GM21717 (cell line): ENCODE measurements around the gene TNRC6A.
"Not testable (repeated sequence)": the region's sequence is repeated elsewhere in the genome, so short reads cannot be mapped to it uniquely, and the experiment has no call there.

Experiments used
- ATAC-seq: cut with Tn5 transposase; IDR thresholded peaks from one replicate; pipeline ENCODE4 v1.9.1; 2021; ENCODE audit warnings: mild to moderate bottlenecking, moderate library complexity; ENCODE audit not compliant: unreplicated experiment

The TNRC6A gene

GRCh38 chr16:24810951-24811843 lies 81.7 kb downstream of the TNRC6A start:
- no peak for ATAC-seq

GRCh38 chr16:24812813-24813212 lies 83.4 kb downstream of the TNRC6A start:
- not testable (repeated sequence) for ATAC-seq

GRCh38 chr16:24815021-24815420 lies 85.6 kb downstream of the TNRC6A start:
- no peak for ATAC-seq

- no peak for ATAC-seq
Observed at GRCh38 chr16:24816688-24817087, 87.2 kb downstream of the TNRC6A start.

GRCh38 chr16:24819462-24820040 lies 90.1 kb downstream of the TNRC6A start:
- no peak for ATAC-seq

GRCh38 chr16:24820522-24820921 lies 91.1 kb downstream of the TNRC6A start:
- no peak for ATAC-seq

GRCh38 chr16:24821129-24821528 lies 91.7 kb downstream of the TNRC6A start:
- ATAC-seq, result no peak

- ATAC-seq, result no peak
Observed at GRCh38 chr16:24822542-24822941, 93.1 kb downstream of the TNRC6A start.

GRCh38 chr16:24822974-24823373 lies 93.5 kb downstream of the TNRC6A start:
- ATAC-seq, result no peak

- no peak for ATAC-seq
Observed at GRCh38 chr16:24825696-24826095, 96.2 kb downstream of the TNRC6A start.

GRCh38 chr16:24826096-24826690 lies 96.7 kb downstream of the TNRC6A start:
- no peak for ATAC-seq

- ATAC-seq, result no peak
Observed at GRCh38 chr16:24826817-24827566, 97.5 kb downstream of the TNRC6A start.

- ATAC-seq, result no peak
Observed at GRCh38 chr16:24829153-24829552, 99.7 kb downstream of the TNRC6A start.

- no peak for ATAC-seq
Observed at GRCh38 chr16:24833352-24833751, 103.9 kb downstream of the TNRC6A start.

GRCh38 chr16:24834459-24835335 lies 105.2 kb downstream of the TNRC6A start:
- no peak for ATAC-seq

- no peak for ATAC-seq
Observed at GRCh38 chr16:24836836-24837235, 107.4 kb downstream of the TNRC6A start.

GRCh38 chr16:24837969-24838368 lies 108.5 kb downstream of the TNRC6A start:
- ATAC-seq, result no peak

GRCh38 chr16:24838554-24839266 lies 109.3 kb downstream of the TNRC6A start:
- no peak for ATAC-seq

- ATAC-seq, result no peak
Observed at GRCh38 chr16:24839347-24839972, 110.0 kb downstream of the TNRC6A start.
